Endothelial cell of umbilical vein (primary cell): ENCODE measurements around the gene SHLD2. TPM values are rescaled to one million over a fixed set of nuclear protein-coding genes. Genes with fewer than 3 reads are reported as not detected.
A peak's percentile ranks its signal among the peaks of the same experiment; 100 is the strongest.
"Not testable (repeated sequence)": the region's sequence is repeated elsewhere in the genome, so short reads cannot be mapped to it uniquely, and the experiment has no call there.

Experiments
- BruUV-seq: library from RNA; stranded (reverse); fragments of 400-500 nt; replicated peaks from 2 replicates; lab custom pipeline; 2021; lab: Mats Ljungman, UMichigan
- CTCF ChIA-PET: fragments of 300-600, 350-600 bp; sonication (Branson Sonifier 250); formaldehyde crosslinking; loops from one replicate; lab custom pipeline; 2021; ENCODE audit warnings: antibody characterized with exemption, inconsistent platforms; lab: Charles Lee
- POLR2A ChIA-PET: fragments of 300-600, 350-600 bp; sonication (Branson Sonifier 250); formaldehyde crosslinking; loops from one replicate; lab custom pipeline; 2021; ENCODE audit warnings: antibody characterized with exemption, inconsistent platforms; lab: Charles Lee
- DNase-seq: peaks from one replicate; pipeline ENCODE4 v3.0.0-alpha.2; 2011; ENCODE audit warnings: low read depth, low spot score
- FAIRE-seq: peaks from 2 replicates; lab custom pipeline; 2011; peaks lifted over from hg19 to GRCh38; lab: Jason Lieb, UNC
- H2AFZ ChIP-seq: 2 replicates; pipeline ENCODE4 v1.6.0; 2012; ENCODE audit warnings: low read depth, low read length, control low read depth, inconsistent platforms
- H3K27ac ChIP-seq: 2 replicates; pipeline ENCODE4 v1.5.1; 2011; ENCODE audit warnings: low read depth, mild to moderate bottlenecking, control low read depth, low read length, moderate library complexity; ENCODE audit not compliant: insufficient read depth
- H3K27me3 ChIP-seq, 2 experiments: 2 replicates each; pipeline versions ENCODE4 v1.6.0 to v1.6.1; 2011; ENCODE audit warnings: low read length in 2 of 2, mixed read lengths in 1 of 2; ENCODE audit not compliant: control insufficient read depth in 2 of 2, insufficient read depth in 2 of 2
- H3K36me3 ChIP-seq, 2 experiments: 2 replicates in 1 of 2; 3 replicates in 1 of 2; pipeline ENCODE4 v1.5.1; 2011; ENCODE audit warnings: low read length in 2 of 2, mild to moderate bottlenecking in 1 of 2, moderate library complexity in 1 of 2; ENCODE audit not compliant: control insufficient read depth in 2 of 2, insufficient read depth in 2 of 2; ENCODE audit errors: extremely low read depth in 1 of 2
- H3K4me1 ChIP-seq: 3 replicates; pipeline ENCODE4 v1.5.1; 2011; ENCODE audit warnings: mild to moderate bottlenecking, low read length; ENCODE audit not compliant: control insufficient read depth, insufficient read depth; ENCODE audit errors: extremely low read depth
- H3K4me2 ChIP-seq: 2 replicates; pipeline ENCODE4 v1.6.1; 2011; ENCODE audit warnings: low read length, control low read depth, mixed read lengths; ENCODE audit not compliant: insufficient read depth
- H3K4me3 ChIP-seq, 3 experiments: fragments of 200-600 bp in 1 of 3; sonication (generic), shearing (Covaris generic) in 1 of 3; replicated peaks in 1 of 3; 2 replicates each; pipeline ENCODE4 v1.5.1; 2011 to 2016; ENCODE audit warnings: control low read depth in 3 of 3, low read length in 3 of 3, mild to moderate bottlenecking in 2 of 3, inconsistent platforms in 1 of 3, low read depth in 1 of 3, moderate library complexity in 1 of 3; ENCODE audit not compliant: insufficient read depth in 1 of 3
- H3K79me2 ChIP-seq: 2 replicates; pipeline ENCODE4 v1.6.0; 2012; ENCODE audit warnings: low read length, inconsistent platforms; ENCODE audit not compliant: control insufficient read depth, insufficient read depth
- H3K9ac ChIP-seq: replicated peaks from 2 replicates; pipeline ENCODE3; 2011; ENCODE audit warnings: low read length, control low read depth; ENCODE audit not compliant: insufficient read depth; ENCODE audit errors: extremely low read depth
- H3K9me1 ChIP-seq: replicated peaks from 3 replicates; pipeline ENCODE4 v1.6.0; 2011; ENCODE audit warnings: mild to moderate bottlenecking, low read length; ENCODE audit not compliant: control insufficient read depth, insufficient read depth; ENCODE audit errors: extremely low read depth
- H3K9me3 ChIP-seq: replicated peaks from 2 replicates; pipeline ENCODE4 v1.5.1; 2012; ENCODE audit warnings: low read length, inconsistent platforms; ENCODE audit not compliant: control insufficient read depth, insufficient read depth
- H4K20me1 ChIP-seq: replicated peaks from 2 replicates; pipeline ENCODE3; 2011; ENCODE audit warnings: mild to moderate bottlenecking, low read length; ENCODE audit not compliant: control insufficient read depth, insufficient read depth; ENCODE audit errors: extremely low read depth
- FOS ChIP-seq: IDR thresholded peaks from 2 replicates; pipeline ENCODE4 v1.6.1; 2011; ENCODE audit warnings: mild to moderate bottlenecking, low read length, moderate library complexity, borderline replicate concordance; ENCODE audit not compliant: insufficient read depth
- GATA2 ChIP-seq: IDR thresholded peaks from 2 replicates; pipeline ENCODE4 v1.7.0; 2011; ENCODE audit warnings: low read depth, mild to moderate bottlenecking, moderate library complexity, mixed read lengths, low read length; ENCODE audit not compliant: insufficient read length, insufficient read depth
- JUN ChIP-seq: IDR thresholded peaks from 2 replicates; pipeline ENCODE4 v1.6.1; 2011; ENCODE audit warnings: borderline replicate concordance, low read depth; ENCODE audit not compliant: insufficient read length, insufficient read depth
- dilution Hi-C: fragments of 300-500 bp; cut with MboI; formaldehyde crosslinking; loops from one replicate; pipeline ENCODE4 v1.15.0; 2019; ENCODE audit warnings: low sequenced_read_pairs; ENCODE audit not compliant: extremely low pct_ligation_motif_present
- intact Hi-C: fragments of 100-400 bp; cut with micrococcal nuclease; formaldehyde crosslinking; loops from one replicate; pipeline ENCODE4 v1.10.0; 2022
- polyA plus RNA-seq, 4 experiments: library from polyadenylated mRNA; depleted of rRNA in 3 of 4; stranded (reverse) in 3 of 4; unstranded in 1 of 4; fragments of >200 nt; gene quantifications; 2 replicates each; pipeline versions ENCODE4 v1.2.1 to v1.2.3, GENCODE V29; 2011 to 2012; ENCODE audit warnings: missing spikeins in 1 of 4
- total RNA-seq: library from RNA; stranded (reverse); gene quantifications from 2 replicates; pipeline ENCODE4 v1.2.3, GENCODE V29; 2021

Gene SHLD2
- total and polyA plus RNA-seq, 2 donors (not counting 3 experiments of a cell fraction or from before 2014, with no cell fraction given), result 6.1 to 22.4 TPM

- DNase-seq (peak; percentile 45), FAIRE-seq (peak; percentile 70)
- dilution Hi-C loops, H4K20me1 ChIP-seq, H3K4me3 ChIP-seq, POLR2A ChIA-PET, H3K9me3 ChIP-seq, H3K4me1 ChIP-seq, H2AFZ ChIP-seq, BruUV-seq, H3K79me2 ChIP-seq, CTCF ChIA-PET, H3K9ac ChIP-seq, H3K9me1 ChIP-seq, H3K36me3 ChIP-seq, H3K27me3 ChIP-seq: not testable (repeated sequence)
- Histone ChIP-seq H3K27ac (peak overlapping the region; percentile 23), H3K4me2 (peak overlapping the region; percentile 24)
- TF ChIP-seq JUN (peak; percentile 46), FOS (peak; percentile 58), GATA2 (peak; percentile 57)
- intact Hi-C loops, result loop anchor here (10.0 kb wide), 1 partner anchor 293 kb away; the partner anchor contains the start of gene MINPP1
Observed at GRCh38 chr10:87211848-87212247, 116.8 kb downstream of the SHLD2 start.

GRCh38 chr10:87213150-87213765 lies 118.3 kb downstream of the SHLD2 start:
- CTCF ChIA-PET, H3K4me3 ChIP-seq, H3K9me1 ChIP-seq, H3K79me2 ChIP-seq, H3K27me3 ChIP-seq, H3K4me2 ChIP-seq, H4K20me1 ChIP-seq, H3K4me1 ChIP-seq, POLR2A ChIA-PET, DNase-seq, H3K9ac ChIP-seq, H2AFZ ChIP-seq, dilution Hi-C loops, H3K36me3 ChIP-seq, BruUV-seq, H3K9me3 ChIP-seq, H3K27ac ChIP-seq: not testable (repeated sequence)
- intact Hi-C loops, result loop anchor here (10.0 kb wide), 1 partner anchor 292 kb away; the partner anchor contains the start of gene MINPP1
- FAIRE-seq, result peak; percentile 24

- intact Hi-C loops, result loop anchor here (10.0 kb wide), 1 partner anchor 291 kb away; the partner anchor contains the start of gene MINPP1
- H4K20me1 ChIP-seq, DNase-seq, H3K4me3 ChIP-seq, H3K36me3 ChIP-seq, BruUV-seq, dilution Hi-C loops, CTCF ChIA-PET, H3K4me1 ChIP-seq, H3K4me2 ChIP-seq, H2AFZ ChIP-seq, FAIRE-seq, POLR2A ChIA-PET, H3K27ac ChIP-seq, H3K9ac ChIP-seq, H3K27me3 ChIP-seq, H3K9me3 ChIP-seq, H3K79me2 ChIP-seq, H3K9me1 ChIP-seq: not testable (repeated sequence)
Observed at GRCh38 chr10:87213806-87214205, 118.8 kb downstream of the SHLD2 start.
